OCI-LY3 (cell line): Measurements from ENCODE around the gene AP3S2.

ENCODE experiments used
- CTCF ChIP-seq: fragments of 200-600, 300-600 bp; sonication (generic); IDR thresholded peaks from 2 replicates; pipeline ENCODE4 v1.5.1; 2014; ENCODE audit warnings: antibody characterized with exemption, low read length, low read depth
- EZH2phosphoT487 ChIP-seq: fragments of 200-600 bp; shearing (Covaris generic); IDR thresholded peaks from 2 replicates; pipeline ENCODE4 v1.6.1; 2018; ENCODE audit warnings: antibody characterized with exemption, mixed run types, low read depth

- TF ChIP-seq CTCF (no peak), EZH2phosphoT487 (no peak)
These were observed 33.4 kb downstream of the AP3S2 start for GRCh38 chr15:89860431-89860830.
